HL-60 (cell line): ENCODE results near the gene KSR2.

ENCODE experiments used
- DNase-seq, 2 experiments: peaks; one replicate each; pipeline ENCODE4 v3.0.0-alpha.2; 2010 to 2020; ENCODE audit warnings: low read depth in 1 of 2, low spot score in 1 of 2
- H3K27ac ChIP-seq: fragments of 250-450 bp; sonication (Bioruptor Pico); replicated peaks from 2 replicates; pipeline ENCODE4 v1.5.1; 2020; ENCODE audit warnings: mild to moderate bottlenecking, moderate library complexity
- H3K27me3 ChIP-seq: fragments of 250-450 bp; sonication (Bioruptor Pico); 2 replicates; pipeline ENCODE4 v1.5.1; 2021; ENCODE audit warnings: mild to moderate bottlenecking, moderate library complexity; ENCODE audit not compliant: insufficient read depth, poor library complexity, severe bottlenecking
- H3K4me3 ChIP-seq: replicated peaks from 2 replicates; pipeline ENCODE4 v1.5.1; 2011; ENCODE audit warnings: mild to moderate bottlenecking, control low read depth, low read length; ENCODE audit not compliant: insufficient read depth
- CTCF ChIP-seq: IDR thresholded peaks from one replicate; pipeline ENCODE4 v1.5.1; 2011; ENCODE audit warnings: low read length, control low read depth, inconsistent platforms; ENCODE audit not compliant: insufficient read depth
- GABPA ChIP-seq: IDR thresholded peaks from 2 replicates; pipeline ENCODE4 v1.6.1; 2012; ENCODE audit warnings: low read depth
- POLR2AphosphoS5 ChIP-seq: IDR thresholded peaks from 2 replicates; pipeline ENCODE4 v1.6.1; 2012; ENCODE audit warnings: low read depth
- REST ChIP-seq: IDR thresholded peaks from 2 replicates; pipeline ENCODE4 v1.6.1; 2012; ENCODE audit warnings: low read depth; ENCODE audit not compliant: insufficient replicate concordance
- SPI1 ChIP-seq: IDR thresholded peaks from 2 replicates; pipeline ENCODE4 v1.6.1; 2012; ENCODE audit warnings: low read depth, mild to moderate bottlenecking, borderline replicate concordance

Gene KSR2

GRCh38 chr12:117439531-117440001 lies 529.2 kb downstream of the KSR2 start:
- no peaks in the 10 kb centered on the region for H3K27me3 ChIP-seq
- H3K27ac ChIP-seq = no peak overlapping the region
- TF ChIP-seq POLR2AphosphoS5 = no peak
- no peak for TF ChIP-seq GABPA
- TF ChIP-seq REST = no peak
- TF ChIP-seq CTCF = no peak
- no peak for TF ChIP-seq SPI1
- H3K4me3 ChIP-seq = no peak overlapping the region
- no peak for DNase-seq

GRCh38 chr12:117438809-117439208 lies 530.0 kb downstream of the KSR2 start:
- no peak overlapping the region for H3K27ac ChIP-seq
- H3K27me3 ChIP-seq = no peaks in the 10 kb centered on the region
- TF ChIP-seq POLR2AphosphoS5 = no peak
- no peak for TF ChIP-seq CTCF
- TF ChIP-seq GABPA = no peak
- TF ChIP-seq SPI1 = no peak
- no peak for TF ChIP-seq REST
- no peak for DNase-seq
- no peak overlapping the region for H3K4me3 ChIP-seq

- TF ChIP-seq SPI1 (no peak), CTCF (no peak), POLR2AphosphoS5 (no peak), REST (no peak), GABPA (no peak)
- no peak for DNase-seq
- H3K4me3 ChIP-seq = no peak overlapping the region
- no peaks in the 10 kb centered on the region for H3K27me3 ChIP-seq
- H3K27ac ChIP-seq = no peak overlapping the region
Observed at GRCh38 chr12:117437516-117438255, 531.1 kb downstream of the KSR2 start.
